Fibroblast of skin of right quadriceps (primary cell): ENCODE measurements around the gene ARHGAP8.

Experiments used
- DNase-seq: peaks from one replicate; pipeline ENCODE4 v3.0.0-alpha.2; 2013

ARHGAP8 gene

DNA sequence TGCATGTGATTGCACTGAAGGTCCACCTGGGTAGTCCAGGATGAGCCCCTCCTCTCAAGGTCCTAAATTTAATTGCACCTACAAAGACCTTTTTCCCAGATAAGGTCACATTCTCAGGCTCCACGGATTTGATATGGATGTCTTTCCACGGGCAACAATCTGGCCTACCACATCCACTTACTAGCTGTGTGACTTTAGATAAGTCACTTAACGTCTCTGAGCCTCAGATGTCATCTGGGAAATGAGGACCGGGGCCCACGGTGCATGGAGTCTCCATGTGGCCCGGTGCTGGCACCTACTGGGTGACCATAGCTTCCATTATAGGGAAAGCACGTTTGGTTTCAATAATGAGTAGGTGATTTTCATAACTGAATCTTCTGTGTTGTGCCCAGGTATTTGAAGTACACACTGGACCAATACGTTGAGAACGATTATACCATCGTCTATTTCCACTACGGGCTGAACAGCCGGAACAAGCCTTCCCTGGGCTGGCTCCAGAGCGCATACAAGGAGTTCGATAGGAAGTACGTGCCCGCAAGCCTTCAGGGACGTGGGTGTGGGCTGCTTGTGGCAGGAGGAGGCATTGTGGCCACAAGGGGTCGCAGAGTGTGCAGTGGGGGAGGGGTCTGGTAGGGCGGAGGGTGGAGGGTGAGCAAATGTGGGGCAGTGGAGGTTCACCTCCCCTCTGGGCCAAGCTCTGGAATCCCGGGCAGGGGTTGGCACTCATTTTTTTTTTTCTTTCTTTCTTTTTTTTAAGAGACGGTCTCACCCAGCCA, 55.7 kb downstream of the ARHGAP8 start:
- no peak for DNase-seq

- no peak for DNase-seq
These were observed 57.1 kb downstream of the ARHGAP8 start for GRCh38 chr22:44809456-44809855.

GRCh38 chr22:44811141-44811540, 58.8 kb downstream of the ARHGAP8 start:
- no peak for DNase-seq

DNA sequence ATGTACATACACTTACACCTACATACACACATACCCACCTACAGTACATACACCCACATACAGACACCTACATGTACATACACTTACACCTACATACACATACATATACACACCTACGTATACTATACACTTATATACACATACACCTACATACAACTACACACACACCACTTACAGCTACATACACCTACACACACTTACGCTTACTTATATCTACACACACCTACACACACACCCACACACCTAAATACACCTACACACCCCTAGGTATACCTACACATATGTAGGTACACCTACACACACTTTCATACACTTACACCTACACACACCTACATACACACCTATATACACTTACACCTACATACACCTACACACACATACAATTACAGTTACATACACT, 61.0 kb downstream of the ARHGAP8 start:
- no peak for DNase-seq

DNA sequence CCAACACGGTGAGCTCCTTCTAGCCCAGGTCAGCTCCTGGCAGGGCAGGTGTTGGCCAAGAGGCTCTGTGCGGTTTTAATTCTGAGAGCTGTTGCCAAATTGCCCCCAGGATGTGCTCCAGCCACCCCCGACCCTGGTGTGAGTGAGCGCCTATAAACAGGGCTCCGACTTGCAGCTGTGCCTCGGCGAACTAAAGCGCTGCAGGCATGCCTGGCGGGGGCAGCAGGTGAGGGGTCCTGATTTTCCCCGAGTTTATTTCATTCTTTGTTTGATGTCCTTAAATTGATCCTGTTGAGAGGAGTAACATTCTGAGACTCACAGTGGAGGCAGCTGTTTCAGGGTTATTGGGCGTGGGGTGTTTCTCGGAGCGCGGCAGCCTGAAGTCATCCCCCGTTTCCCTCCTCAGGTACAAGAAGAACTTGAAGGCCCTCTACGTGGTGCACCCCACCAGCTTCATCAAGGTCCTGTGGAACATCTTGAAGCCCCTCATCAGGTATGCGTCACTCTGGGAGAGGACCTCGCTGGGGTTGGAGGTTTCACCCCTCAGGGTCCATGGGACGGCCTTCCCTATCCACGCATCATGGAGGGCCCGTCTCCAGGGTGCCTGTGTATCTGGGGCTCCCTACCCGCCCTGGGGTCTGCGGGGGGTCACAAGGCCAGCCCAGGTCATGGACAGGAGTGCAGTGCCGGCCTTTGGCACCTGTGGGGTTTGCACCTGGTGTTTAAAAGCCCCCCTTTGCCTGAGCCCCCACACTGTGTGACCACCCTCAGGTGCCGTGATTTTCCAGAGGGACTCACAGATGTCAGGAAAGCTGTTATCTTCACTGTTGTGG, 62.1 kb downstream of the ARHGAP8 start:
- no peak for DNase-seq

- no peak for DNase-seq
These were observed 63.0 kb downstream of the ARHGAP8 start for GRCh38 chr22:44815099-44816070.

DNA sequence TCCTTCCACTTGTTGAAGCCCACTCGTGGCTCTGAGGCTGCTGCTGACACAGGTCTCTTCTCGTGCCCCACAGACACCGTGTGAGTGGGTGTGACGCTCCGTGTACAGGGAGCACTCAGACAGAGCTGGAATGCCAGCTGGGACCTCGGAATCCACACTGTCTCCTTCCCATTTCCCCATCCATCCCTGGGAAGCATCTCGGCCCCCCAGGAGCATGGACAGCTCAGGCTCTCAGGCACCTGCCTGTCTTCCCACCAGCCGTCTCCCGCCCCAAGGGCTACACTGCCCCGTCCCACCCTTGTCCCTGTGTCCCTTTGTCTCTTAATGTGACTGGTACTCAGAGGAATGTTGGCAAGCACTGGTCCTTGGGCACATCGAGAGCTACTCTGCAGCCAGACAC, 63.8 kb downstream of the ARHGAP8 start:
- DNase-seq: no peak

GRCh38 chr22:44818727-44819126, 66.4 kb downstream of the ARHGAP8 start:
- no peak for DNase-seq

DNA sequence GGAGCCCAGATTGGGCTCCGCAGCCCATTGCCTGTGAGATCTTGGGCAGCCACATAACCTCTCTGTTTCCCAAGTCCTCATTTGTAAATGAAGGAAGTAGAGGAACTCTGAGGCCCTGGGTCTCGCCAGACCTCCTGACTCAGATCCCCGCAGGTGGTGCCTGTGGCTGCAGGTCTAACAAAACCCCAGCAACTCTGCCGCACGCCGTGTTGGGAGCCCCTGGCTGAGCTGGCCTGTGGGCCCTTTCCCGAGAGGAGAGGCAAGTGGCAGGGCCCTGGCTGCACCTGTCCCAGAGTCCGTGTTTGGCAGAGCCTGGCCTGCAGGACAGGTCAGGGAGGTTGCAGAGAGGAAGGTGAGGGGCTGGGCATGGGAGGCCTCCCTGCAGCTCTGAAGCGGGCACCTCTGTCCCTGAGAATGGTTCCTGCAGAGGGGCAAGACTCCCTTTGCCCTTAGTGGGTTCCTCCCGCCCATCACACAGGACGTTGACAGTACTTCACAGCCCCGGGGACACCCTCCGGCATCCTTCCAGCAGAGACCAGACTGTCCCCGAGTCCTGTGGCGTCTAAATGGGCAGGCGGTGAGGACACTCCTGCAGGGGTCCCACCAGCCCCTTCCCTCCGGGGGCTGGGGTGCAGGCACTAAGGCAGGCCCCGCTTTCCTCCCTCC, 67.7 kb downstream of the ARHGAP8 start:
- DNase-seq: no peak

DNA sequence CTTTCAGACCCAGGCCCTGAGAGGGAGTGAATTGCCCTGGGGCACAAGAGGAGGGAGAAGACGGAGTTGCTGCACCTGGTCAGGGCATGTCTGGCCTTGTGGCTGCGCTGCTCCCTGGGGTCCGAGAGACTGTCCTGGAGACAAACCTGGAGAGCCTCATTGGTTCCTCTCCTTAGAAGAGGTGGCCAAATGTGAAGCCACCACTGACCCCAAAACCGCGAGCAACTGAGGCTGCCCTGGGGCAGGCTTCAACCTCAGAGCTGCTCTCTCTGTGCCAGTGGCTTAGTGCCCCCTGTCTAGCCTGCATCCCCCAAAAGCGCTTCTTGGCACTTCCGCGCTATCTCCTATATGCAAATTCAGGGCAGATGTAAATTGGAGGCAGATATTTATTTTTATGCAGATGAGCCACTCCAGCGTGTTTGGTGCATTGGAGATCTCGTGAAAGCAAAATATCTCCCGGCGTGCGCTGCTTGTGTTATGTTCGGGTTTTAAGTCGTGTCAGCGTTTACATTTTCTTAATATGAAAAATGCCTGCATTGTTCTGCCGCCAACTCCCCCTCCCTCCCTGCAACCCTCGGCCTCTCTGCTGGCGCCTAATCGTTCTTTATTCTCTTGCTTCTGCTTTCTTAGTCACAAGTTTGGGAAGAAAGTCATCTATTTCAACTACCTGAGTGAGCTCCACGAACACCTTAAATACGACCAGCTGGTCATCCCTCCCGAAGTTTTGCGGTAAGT, 69.5 kb downstream of the ARHGAP8 start:
- no peak for DNase-seq

DNA sequence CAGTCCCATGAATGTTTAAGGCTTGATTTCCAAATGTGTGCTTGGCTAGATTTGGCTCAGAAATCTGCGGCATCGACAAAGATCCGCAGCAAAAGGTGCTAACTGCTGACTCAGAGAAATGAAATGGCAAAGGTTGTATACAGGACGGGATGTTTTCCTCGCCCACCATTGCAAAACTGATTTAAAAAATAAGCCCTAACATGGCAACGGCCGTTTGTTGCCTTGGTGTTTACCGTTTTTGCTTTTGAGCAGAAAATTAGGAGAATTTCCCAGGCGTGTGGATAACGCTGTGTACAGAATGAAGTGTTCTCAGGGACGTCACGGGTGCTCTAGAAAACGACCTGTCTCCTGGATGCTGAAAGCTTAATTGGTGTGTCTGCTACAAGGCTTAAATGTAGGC, 70.2 kb downstream of the ARHGAP8 start:
- DNase-seq: no peak

GRCh38 chr22:44823396-44823795, 71.0 kb downstream of the ARHGAP8 start:
- DNase-seq: no peak

GRCh38 chr22:44823806-44824205, 71.4 kb downstream of the ARHGAP8 start:
- no peak for DNase-seq

GRCh38 chr22:44824271-44824670, 71.9 kb downstream of the ARHGAP8 start:
- no peak for DNase-seq

GRCh38 chr22:44825310-44826150, 73.2 kb downstream of the ARHGAP8 start:
- no peak for DNase-seq

GRCh38 chr22:44827666-44828190, 75.4 kb downstream of the ARHGAP8 start:
- no peak for DNase-seq

DNA sequence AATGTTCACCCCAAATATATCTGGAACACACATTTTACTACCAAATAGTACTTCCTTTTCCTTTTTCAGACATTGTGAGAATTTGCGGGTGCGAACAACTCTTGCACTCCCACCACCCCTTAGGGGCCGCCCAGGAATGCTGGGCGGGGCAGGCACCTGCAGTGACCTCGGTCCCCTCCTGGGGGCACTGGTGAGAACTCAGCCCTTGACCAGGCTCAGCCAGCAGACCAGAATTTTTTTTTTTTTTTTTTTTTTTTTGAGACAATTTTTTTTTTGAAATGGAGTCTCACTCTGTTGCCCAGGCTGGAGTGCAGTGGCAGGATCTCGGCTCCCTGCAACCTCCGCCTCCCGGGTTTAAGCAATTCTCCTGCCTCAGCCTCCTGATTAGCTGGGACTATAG, 75.8 kb downstream of the ARHGAP8 start:
- DNase-seq: no peak

DNA sequence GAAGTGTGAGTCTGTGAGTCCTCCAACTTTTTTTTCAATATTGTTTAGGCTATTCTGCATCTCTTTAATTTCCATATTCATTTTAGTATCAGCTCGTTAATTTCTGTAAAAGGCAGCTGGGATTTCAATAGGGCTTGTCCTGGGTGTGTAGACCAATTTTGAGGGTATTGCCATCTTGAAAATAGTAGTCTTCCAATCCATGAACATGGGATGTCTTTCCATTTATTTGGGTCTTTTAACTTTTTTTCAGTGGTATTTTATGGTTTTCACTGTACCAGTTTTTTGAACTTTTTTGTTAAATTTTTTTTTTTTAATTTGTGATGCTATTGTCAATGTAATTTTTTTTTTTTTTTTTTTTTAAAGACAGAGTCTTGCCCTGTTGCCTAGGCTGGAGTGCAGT, 79.5 kb downstream of the ARHGAP8 start:
- DNase-seq: no peak

- DNase-seq: no peak
These were observed 81.7 kb downstream of the ARHGAP8 start for GRCh38 chr22:44834065-44834464.

DNA sequence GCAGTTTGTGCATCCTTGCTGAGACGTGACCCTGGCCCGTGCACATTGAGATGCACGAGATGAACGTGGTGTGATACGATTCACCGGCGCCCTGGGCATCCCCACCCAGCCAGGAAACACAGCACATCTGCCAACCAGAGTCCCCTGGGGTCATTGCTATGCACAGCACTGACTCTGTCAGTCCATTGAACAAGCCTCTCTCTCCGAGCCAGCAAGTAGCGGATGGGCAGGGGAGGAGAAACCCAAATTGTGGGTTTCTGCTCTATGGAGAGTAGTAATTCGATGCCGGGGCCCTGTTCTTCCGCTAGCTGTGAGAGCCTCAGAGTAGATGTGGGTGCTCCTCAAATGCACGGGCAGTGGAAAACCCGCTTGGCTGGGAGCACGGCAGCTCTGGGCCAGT, 85.1 kb downstream of the ARHGAP8 start:
- no peak for DNase-seq
